ENCODE data around the gene SH2D3C.

The SH2D3C gene

DNA sequence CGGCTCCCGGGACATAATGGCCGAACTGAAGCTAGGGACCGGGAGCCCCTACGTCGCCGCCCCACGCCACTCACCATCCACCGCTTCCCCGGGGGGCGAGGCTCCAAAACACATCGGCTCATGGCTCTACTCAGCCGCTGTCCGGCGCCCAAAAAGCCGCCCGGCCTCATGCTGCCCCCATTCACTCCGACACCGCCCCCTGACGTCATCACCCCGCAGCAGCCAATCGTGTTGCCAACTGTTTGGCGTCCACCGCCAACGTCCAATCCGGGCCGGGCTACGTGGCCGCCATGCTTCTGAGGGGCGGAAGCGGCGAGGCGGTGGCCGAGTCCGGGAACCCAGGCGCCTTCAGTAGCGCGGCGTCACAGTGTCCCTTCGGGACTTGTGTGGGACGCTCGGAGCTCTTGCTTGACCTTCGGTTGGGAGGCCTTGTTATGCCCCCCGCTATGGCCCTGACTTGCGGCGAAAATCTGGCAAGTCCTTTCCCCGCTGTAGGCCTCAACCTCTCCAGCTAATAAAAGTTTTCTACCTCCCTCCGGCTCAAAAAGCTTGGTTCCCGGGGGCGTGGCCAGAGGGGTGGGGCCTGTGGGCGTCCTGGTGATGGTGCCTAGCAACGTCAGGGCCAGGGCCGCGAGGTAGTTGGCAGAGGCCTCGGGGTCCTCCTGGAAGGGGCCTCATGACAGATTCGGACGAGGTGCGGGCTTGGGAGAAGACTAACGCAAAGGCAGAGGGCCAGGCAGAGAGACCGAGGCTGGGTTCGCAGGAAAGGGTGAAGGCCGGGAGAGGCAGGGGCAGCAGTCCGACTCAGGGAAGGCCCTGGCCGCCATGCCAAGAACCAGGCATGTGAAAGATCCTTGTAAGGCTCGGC is 62.8 kb downstream of the SH2D3C start, which contains the start of the genes PTRH1 and TTC16:
Gene PTRH1, minus strand, starts transcription at position 194 of the 868 bp plus-strand sequence. Its CDS starts 24 bp downstream, at position 170.
Gene TTC16, plus strand, starts transcription at position 610 of the 868 bp plus-strand sequence. Its CDS starts 67 bp downstream, at position 677.
- peak; percentile 95 to 96 for DNase-seq

DNA sequence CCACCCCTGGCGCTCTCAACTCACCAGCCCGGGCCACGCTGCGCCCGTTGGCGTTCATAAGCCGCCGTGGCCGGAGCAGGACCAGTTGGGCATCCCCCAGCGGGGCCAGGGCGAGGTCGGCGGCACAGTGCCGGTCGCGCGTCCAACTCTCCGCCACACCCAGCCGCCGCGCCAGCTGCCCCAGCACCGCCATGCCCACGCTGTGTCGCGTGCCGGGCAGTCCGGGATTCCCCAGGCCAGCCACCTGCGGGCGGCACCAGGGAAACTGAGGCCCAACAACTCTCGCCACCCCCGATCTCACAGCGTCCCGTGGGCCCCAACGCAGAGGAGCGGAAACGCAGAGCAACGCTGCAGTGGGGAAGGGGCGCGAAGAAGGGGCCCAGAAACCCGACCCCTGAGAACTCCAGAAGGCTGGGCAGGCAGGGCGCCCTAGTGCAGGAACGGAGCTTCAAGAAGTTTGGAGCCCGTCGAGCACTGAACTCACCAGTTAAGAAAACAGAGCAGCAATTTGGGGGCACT is 63.5 kb downstream of the SH2D3C start:
- peak in 1 of 2 donors; percentile 13 for DNase-seq

DNA sequence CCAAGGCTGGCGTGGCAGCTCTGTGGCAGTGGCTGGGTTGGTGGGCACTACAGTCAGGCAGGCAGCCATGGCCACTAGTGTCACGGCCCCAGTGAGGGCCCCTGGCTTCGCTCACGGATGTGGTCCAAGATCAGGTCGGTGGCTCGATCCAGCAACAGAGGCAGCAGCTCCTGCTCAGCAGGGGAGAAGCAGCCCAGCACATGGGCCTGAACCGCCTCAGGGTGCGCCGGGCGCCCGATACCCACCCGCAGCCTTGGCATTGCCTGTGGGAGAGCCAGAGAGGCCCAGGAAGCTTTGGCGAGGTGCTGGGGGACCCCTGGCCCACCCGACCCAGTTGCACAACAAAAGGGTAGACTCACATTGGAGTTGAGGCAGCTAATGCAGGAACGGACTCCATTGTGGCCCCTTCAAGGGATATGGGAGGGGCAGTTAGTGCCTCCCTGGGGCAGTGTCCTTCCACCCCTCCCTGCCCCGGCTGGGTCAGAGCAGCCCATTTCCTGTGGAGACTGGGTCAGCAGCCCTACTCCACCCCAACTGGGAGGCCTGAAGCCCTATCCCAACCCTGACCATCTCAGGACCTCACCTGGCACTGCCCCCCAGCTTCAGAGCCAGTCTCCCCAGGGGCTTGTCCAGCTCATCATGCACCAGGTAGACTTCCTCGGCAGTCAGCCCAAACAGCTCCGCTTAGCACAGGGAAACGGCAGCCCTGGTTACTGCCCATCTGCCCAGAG is 64.3 kb downstream of the SH2D3C start:
- no peak for DNase-seq

DNA sequence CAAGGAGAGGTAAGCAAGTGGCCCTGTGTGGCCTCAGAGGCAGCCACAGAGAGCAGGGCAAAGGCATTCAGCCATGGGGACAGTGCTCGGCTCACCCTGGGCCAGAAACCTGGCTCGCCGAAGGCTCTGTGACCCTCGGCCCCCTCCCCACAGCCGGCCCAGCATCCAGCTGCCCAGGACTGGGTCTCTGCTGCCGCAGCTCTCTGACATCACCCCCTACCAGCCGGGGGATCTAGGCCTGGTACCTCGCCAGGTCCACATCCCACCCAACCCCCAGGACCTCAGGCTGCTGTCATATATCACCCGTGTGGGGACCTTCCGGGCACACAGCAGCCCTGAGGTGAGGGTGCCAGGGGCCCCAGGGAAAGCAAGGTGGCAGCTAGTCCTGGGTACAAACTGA is 65.6 kb downstream of the SH2D3C start:
- no peak for DNase-seq

DNA sequence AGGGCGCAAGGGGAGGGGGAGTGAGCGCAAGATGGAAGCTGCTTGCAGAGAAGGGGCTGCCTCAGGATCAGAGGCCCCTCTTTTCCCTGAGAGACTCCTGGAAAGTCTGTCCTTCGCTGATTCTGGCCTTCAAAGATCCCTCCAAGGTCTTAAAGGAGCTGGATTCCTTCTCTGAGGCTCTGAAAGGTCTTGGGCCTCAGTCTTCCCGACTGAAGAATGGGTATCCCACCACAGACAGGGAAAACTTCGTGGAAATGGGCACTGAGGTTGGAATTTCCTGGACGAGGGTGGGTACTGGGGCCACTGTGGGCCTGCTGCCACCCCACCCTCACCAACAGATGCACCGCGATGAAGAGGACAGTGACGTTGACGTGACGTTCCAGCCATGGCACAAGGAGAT is 66.1 kb downstream of the SH2D3C start:
- no peak for DNase-seq

GRCh38 chr9:127711831-127712274 is 66.6 kb downstream of the SH2D3C start:
- DNase-seq, result no peak

- DNase-seq, result peak in 1 of 2 donors; percentile 20
Observed at GRCh38 chr9:127711226-127711701, 67.2 kb downstream of the SH2D3C start.

- DNase-seq, result no peak
Observed at GRCh38 chr9:127710204-127710783, 68.2 kb downstream of the SH2D3C start.

DNA sequence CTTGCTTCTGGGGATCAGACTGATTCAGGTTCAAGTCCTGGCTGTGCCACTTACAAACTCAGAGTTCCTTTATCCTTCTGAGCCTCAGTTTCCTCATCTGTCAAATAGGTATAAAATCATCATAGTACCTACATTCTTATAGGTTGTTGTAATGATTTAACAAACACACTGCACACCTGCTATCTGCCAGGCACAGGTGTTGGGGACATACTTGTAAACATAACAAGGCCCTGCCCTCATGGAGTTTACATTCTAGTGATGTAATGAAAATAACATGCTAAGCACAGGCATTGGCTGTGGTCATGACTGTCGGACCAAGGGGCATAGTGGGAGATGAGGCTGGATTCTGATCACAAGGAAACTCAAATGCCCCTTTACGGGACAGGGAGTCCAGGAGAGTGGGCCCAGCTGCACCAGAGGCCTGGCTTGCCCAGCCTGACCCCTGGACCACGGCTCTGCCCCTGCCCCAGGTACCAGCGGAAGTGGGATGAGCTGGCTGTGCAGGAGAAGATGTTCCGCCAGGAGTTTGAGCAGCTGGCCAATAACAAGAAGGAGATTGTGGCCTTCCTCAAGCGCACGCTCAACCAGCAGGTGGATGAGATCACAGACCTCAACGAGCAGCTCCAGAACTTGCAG is 69.4 kb downstream of the SH2D3C start:
- DNase-seq, result no peak

GRCh38 chr9:127707766-127708165 is 70.7 kb downstream of the SH2D3C start:
- peak; percentile 46 to 72 for DNase-seq

GRCh38 chr9:127706836-127707241 is 71.6 kb downstream of the SH2D3C start, which contains the start of gene CFAP157:
TSS of gene CFAP157 (plus strand) at chr9:127706988. CDS start at chr9:127707032, 44 bp downstream.
- no peak for DNase-seq

- no peak for DNase-seq
Observed at GRCh38 chr9:127705577-127706379, 72.7 kb downstream of the SH2D3C start.

DNA sequence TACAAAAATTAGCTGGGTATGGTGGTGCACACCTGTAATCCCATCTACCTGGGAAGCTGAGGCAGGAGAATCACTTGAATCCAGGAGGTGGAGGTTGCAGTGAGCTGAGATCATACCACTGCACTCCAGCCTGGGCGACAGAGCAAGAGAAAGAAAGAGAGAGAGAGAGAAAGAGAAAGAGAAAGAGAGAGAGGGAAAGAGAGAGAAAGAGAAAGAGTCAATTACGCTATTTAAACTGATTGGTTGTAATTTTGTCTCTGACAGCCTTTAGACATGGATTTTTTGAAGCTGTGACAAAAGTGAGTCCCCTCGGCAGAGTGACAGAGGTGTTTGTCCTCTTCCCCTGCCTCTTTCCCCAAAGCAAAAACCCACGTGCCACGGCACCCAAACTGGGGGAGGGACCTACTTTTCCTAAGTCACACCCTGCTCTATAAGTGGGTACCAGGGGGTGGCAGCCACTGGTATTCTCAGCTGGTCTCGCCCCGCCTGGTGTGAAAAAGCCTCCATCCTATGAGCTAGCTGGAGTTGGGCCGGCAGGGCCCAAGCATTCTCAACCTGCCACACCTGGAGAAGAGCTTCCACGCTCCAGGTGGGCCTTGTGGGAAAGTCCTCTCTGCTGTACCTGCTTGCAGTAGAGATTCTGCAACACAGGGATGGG is 75.0 kb downstream of the SH2D3C start:
- DNase-seq, result no peak

- DNase-seq, result no peak
Observed at GRCh38 chr9:127700594-127701255, 77.7 kb downstream of the SH2D3C start.

GRCh38 chr9:127700140-127700539 is 78.3 kb downstream of the SH2D3C start:
- DNase-seq, result no peak

DNA sequence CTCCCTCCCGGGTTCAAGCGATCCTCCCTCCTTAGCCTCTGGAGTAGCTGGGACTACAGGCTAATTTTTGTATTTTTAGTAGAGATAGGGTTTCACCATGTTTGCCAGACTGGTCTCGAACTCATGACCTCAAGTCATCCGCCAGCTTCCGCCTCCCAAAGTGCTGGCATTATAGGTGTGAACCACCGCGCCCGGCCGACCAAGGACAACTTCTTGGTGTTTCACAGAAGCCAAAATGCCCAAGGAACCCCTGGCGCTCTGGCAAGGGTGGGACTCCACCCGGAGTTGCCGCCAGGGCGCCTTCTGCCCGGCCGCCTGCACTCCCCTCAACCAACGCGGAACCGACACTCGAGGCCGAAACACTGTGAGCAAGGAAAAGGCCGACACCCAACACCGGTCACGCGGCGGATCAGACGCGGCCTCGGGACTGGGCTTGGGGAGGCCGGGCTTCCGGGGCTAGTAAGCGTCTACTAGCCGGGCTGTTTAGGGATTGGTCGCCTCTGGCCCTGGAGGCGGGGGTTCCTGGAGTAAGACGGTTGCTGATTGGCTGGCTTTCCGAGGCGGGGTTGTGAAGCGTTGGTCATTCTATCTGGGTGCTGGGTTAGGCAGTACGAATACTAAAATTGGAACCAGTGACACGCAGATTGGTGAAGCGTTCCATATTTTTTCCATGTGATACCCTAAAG is 79.3 kb downstream of the SH2D3C start:
- DNase-seq, result peak; percentile 92 to 93

GRCh38 chr9:127698386-127698785 is 80.1 kb downstream of the SH2D3C start:
- no peak for DNase-seq

DNA sequence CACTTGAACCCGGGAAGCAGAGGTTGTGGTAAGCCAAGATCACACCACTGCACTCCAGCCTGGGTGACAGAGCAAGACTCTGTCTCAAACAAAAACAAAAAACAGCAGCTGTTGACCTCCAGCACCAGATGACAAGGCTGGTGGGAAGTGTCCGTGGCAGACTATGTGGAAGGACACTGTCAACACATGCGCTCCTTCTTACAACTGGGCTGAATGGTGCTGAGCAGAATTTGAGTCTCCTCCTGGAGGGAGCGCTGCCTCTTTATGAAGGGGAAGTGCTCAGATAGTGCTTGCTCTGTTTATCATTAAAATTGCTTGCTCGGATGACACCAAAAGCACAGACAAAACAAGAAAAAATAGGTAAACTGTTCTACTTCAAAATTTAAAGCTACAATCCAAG is 80.9 kb downstream of the SH2D3C start:
- DNase-seq, result no peak

GRCh38 chr9:127694890-127695720 is 83.4 kb downstream of the SH2D3C start:
- DNase-seq, result no peak
